SK-N-SH treated with all-trans-retinoic acid at 6 μM for 48 hours (cell line): Measurements from ENCODE around the gene SMARCD1.

ENCODE experiments used
- ARNTL ChIP-seq: fragments of 450-650 bp; formaldehyde crosslinking; IDR thresholded peaks from 2 replicates; pipeline ENCODE4 v1.5.0; 2020; ENCODE audit warnings: low read depth, mild to moderate bottlenecking, moderate library complexity, borderline replicate concordance
- BACH2 ChIP-seq: fragments of 250-450 bp; sonication (Bioruptor Pico); IDR thresholded peaks from 2 replicates; pipeline ENCODE4 v1.9.0; 2021; ENCODE audit warnings: mild to moderate bottlenecking, borderline replicate concordance
- RARB ChIP-seq: fragments of 250-450 bp; sonication (Bioruptor Pico); IDR thresholded peaks from 2 replicates; pipeline ENCODE4 v1.8.0; 2021; ENCODE audit warnings: mild to moderate bottlenecking, moderate library complexity
- TOX ChIP-seq: fragments of 250-450 bp; sonication (Bioruptor Pico); IDR thresholded peaks from 2 replicates; pipeline ENCODE4 v1.8.0; 2021; ENCODE audit warnings: mild to moderate bottlenecking, moderate library complexity, borderline replicate concordance
- ZFP3 ChIP-seq: fragments of 250-450 bp; sonication (Bioruptor Pico); IDR thresholded peaks from 2 replicates; pipeline ENCODE4 v1.5.0; 2020; ENCODE audit warnings: mild to moderate bottlenecking, moderate library complexity
- ZNF565 ChIP-seq: fragments of 450-650 bp; formaldehyde crosslinking; conservative IDR thresholded peaks from 2 replicates; pipeline ENCODE4 v1.5.0; 2020; ENCODE audit warnings: low read depth, mild to moderate bottlenecking, moderate library complexity
- TF ChIP-seq, protein P1 (sequence below): fragments of 250-450 bp; sonication (Bioruptor Pico); IDR thresholded peaks from 2 replicates; pipeline ENCODE4 v1.8.0; 2020; ENCODE audit warnings: mild to moderate bottlenecking, moderate library complexity, borderline replicate concordance
- TF ChIP-seq, protein P2 (sequence below): fragments of 250-450 bp; sonication (Bioruptor Pico); IDR thresholded peaks from 2 replicates; pipeline ENCODE4 v1.5.1; 2021; ENCODE audit warnings: mild to moderate bottlenecking, moderate library complexity
- TF ChIP-seq, protein P3 (sequence below): fragments of 250-450 bp; sonication (Bioruptor Pico); IDR thresholded peaks from 2 replicates; pipeline ENCODE4 v1.5.0; 2020; ENCODE audit warnings: mild to moderate bottlenecking, moderate library complexity
- TF ChIP-seq, protein P4 (sequence below): fragments of 250-450 bp; sonication (Bioruptor Pico); IDR thresholded peaks from 2 replicates; pipeline ENCODE4 v1.8.0; 2021; ENCODE audit warnings: low read depth, mild to moderate bottlenecking, moderate library complexity, borderline replicate concordance

DNA sequence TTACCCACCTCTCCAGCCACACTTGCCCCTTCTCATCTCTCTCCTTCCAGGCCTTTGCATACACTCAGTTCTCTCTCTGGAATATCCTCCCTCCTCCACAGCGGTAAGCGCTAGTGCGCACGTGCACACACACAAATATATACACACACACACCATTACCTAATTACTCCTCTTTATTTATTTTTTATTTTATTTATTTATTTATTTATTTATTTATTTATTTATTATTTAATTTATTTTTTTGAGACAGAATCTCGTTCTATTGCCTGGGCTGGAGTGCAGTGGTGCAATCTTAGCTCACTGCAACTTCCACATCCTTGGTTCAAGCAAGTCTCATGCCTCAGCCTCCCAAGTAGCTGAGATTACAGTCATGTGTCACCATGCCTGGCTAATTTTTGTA is 16.1 kb upstream of the SMARCD1 start:
- TF ChIP-seq, protein P1, sequence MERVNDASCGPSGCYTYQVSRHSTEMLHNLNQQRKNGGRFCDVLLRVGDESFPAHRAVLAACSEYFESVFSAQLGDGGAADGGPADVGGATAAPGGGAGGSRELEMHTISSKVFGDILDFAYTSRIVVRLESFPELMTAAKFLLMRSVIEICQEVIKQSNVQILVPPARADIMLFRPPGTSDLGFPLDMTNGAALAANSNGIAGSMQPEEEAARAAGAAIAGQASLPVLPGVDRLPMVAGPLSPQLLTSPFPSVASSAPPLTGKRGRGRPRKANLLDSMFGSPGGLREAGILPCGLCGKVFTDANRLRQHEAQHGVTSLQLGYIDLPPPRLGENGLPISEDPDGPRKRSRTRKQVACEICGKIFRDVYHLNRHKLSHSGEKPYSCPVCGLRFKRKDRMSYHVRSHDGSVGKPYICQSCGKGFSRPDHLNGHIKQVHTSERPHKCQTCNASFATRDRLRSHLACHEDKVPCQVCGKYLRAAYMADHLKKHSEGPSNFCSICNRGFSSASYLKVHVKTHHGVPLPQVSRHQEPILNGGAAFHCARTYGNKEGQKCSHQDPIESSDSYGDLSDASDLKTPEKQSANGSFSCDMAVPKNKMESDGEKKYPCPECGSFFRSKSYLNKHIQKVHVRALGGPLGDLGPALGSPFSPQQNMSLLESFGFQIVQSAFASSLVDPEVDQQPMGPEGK (CRISPR knock-in tag): no peak
- TF ChIP-seq ARNTL (CRISPR knock-in tag) (no peak), ZFP3 (CRISPR knock-in tag) (no peak), BACH2 (CRISPR knock-in tag) (no peak), TOX (CRISPR knock-in tag) (no peak), RARB (CRISPR knock-in tag) (no peak), ZNF565 (CRISPR knock-in tag) (no peak)
- TF ChIP-seq, protein P2, sequence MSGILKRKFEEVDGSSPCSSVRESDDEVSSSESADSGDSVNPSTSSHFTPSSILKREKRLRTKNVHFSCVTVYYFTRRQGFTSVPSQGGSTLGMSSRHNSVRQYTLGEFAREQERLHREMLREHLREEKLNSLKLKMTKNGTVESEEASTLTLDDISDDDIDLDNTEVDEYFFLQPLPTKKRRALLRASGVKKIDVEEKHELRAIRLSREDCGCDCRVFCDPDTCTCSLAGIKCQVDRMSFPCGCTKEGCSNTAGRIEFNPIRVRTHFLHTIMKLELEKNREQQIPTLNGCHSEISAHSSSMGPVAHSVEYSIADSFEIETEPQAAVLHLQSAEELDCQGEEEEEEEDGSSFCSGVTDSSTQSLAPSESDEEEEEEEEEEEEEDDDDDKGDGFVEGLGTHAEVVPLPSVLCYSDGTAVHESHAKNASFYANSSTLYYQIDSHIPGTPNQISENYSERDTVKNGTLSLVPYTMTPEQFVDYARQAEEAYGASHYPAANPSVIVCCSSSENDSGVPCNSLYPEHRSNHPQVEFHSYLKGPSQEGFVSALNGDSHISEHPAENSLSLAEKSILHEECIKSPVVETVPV: no peak
- TF ChIP-seq, protein P3, sequence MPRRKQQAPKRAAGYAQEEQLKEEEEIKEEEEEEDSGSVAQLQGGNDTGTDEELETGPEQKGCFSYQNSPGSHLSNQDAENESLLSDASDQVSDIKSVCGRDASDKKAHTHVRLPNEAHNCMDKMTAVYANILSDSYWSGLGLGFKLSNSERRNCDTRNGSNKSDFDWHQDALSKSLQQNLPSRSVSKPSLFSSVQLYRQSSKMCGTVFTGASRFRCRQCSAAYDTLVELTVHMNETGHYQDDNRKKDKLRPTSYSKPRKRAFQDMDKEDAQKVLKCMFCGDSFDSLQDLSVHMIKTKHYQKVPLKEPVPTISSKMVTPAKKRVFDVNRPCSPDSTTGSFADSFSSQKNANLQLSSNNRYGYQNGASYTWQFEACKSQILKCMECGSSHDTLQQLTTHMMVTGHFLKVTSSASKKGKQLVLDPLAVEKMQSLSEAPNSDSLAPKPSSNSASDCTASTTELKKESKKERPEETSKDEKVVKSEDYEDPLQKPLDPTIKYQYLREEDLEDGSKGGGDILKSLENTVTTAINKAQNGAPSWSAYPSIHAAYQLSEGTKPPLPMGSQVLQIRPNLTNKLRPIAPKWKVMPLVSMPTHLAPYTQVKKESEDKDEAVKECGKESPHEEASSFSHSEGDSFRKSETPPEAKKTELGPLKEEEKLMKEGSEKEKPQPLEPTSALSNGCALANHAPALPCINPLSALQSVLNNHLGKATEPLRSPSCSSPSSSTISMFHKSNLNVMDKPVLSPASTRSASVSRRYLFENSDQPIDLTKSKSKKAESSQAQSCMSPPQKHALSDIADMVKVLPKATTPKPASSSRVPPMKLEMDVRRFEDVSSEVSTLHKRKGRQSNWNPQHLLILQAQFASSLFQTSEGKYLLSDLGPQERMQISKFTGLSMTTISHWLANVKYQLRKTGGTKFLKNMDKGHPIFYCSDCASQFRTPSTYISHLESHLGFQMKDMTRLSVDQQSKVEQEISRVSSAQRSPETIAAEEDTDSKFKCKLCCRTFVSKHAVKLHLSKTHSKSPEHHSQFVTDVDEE (CRISPR knock-in tag): no peak
- TF ChIP-seq, protein P4, sequence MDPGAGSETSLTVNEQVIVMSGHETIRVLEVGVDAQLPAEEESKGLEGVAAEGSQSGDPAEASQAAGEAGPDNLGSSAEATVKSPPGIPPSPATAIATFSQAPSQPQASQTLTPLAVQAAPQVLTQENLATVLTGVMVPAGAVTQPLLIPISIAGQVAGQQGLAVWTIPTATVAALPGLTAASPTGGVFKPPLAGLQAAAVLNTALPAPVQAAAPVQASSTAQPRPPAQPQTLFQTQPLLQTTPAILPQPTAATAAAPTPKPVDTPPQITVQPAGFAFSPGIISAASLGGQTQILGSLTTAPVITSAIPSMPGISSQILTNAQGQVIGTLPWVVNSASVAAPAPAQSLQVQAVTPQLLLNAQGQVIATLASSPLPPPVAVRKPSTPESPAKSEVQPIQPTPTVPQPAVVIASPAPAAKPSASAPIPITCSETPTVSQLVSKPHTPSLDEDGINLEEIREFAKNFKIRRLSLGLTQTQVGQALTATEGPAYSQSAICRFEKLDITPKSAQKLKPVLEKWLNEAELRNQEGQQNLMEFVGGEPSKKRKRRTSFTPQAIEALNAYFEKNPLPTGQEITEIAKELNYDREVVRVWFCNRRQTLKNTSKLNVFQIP (CRISPR knock-in tag): no peak
